ENCODE results near the gene TCAP.

Gene TCAP

DNA sequence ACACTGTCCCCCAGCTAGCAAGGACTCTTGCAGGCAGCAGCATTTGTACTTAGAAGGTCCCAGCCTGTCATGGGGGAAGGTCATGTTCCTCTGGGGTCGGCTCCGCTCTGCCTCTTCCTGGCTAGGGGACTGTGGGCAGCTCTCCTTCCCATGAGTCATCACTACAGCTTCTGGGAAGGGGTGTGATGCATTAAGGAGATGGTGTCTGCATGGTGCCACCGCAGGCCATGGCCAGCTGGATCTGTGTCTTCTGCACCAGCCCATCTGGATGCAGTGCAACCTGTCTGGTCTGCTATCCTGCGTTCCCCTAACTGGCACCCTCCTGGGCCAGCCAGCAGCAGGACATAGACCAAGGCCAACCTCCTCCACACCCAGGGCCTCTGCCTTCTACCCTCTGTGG is 21.9 kb upstream of the TCAP start:
- no peak for DNase-seq (ENCODE audit: low read depth in 1 of 2, low spot score in 1 of 2)
- in situ Hi-C loops (cut with HindIII; ENCODE audit: low pct_unique_long_range_greater_than_20kb, low sequenced_read_pairs) = no loop called here
- no peak for TF ChIP-seq JUND (IDR thresholded peaks at IDR 0.05; ENCODE audit: low read depth)

DNA sequence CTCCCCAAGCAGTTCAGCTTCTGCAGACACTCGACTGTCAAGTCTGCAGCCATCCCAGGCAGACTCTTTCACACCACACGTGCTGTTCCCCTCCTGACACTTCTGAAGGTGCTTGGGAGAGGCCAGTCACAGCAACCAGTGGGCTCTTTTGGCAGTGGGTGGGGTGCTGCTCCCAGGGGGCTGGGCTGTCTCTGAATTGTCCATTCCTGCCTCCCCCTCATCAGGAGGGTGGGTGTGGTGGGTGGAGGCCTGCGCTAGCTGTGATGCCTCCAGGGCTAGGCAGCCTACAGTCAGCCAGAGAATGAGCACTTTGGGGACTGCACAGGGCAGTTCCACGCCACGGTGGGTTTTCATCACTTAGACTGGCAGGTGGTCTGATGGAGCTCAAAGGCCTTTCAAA is 17.9 kb upstream of the TCAP start:
- TF ChIP-seq JUND (IDR thresholded peaks at IDR 0.05; ENCODE audit: low read depth) = no peak
- in situ Hi-C loops (cut with HindIII; ENCODE audit: low pct_unique_long_range_greater_than_20kb, low sequenced_read_pairs) = no loop called here
- no peak for DNase-seq (ENCODE audit: low read depth in 1 of 2, low spot score in 1 of 2)

DNA sequence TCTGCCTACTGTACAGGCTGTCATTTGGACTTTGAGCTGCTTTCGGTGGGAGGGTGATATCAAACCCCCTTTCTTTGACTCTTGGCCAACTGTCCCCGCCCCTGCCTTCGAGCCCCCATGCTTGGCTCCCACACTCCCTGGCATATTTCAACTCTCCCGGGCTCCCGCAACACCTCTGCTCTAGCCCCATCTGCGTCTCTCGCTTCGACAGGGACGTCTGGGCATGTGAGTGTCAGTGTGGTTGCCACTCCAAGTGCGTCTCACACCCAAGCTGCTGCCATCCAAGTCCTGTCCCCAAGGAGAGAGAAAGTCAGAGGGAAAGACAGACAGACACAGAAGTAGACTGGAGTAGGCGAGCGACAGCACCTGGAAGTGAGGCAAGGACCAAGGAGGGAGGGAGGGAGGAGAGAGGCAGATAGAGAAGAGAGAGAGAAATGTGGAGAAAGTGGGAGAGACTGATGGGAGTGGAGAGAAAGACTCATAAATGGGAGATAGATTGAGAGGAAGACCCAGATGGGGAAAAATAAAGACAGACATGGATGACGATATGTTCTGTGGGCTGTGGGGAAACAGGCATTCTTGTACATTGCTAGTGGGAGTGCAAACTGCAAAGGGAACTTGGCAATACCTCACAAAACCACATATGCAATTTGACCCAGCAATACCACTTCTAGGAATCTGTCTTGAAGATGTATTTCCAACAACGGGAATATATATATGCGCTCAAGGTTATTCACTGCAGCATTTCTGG is 16.4 kb upstream of the TCAP start:
- in situ Hi-C loops (cut with HindIII; ENCODE audit: low pct_unique_long_range_greater_than_20kb, low sequenced_read_pairs) = no loop called here

DNA sequence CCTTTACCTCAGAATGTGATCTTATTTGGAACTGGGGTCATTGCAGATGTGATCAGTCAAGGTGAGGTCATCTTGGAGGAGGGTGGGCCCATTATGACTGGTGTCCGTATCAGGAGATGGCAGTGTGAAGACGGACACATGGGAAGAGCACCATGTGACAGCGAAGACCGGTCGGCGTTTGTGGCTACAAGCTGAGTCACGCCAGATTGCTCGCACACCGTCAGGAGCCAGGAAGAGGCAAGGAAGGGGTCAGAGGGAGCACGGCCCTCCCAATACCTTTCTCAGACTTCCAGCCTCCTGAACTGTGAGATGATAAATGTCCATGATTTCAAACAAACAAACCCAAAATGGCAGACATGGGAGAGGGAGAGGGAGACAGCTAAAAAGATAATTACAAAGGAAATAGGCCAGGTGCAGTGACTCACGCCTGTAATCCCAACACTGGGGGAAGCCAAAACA is 15.0 kb upstream of the TCAP start:
- no peak for DNase-seq (ENCODE audit: low read depth in 1 of 2, low spot score in 1 of 2)
- no peak for TF ChIP-seq JUND (IDR thresholded peaks at IDR 0.05; ENCODE audit: low read depth)
- in situ Hi-C loops (cut with HindIII; ENCODE audit: low pct_unique_long_range_greater_than_20kb, low sequenced_read_pairs) = no loop called here

More for the DNA sequence above, 16.4 kb upstream of the TCAP start:
- no peak for TF ChIP-seq JUND (IDR thresholded peaks at IDR 0.05; ENCODE audit: low read depth)
- DNase-seq (ENCODE audit: low read depth in 1 of 2, low spot score in 1 of 2) = no peak

DNA sequence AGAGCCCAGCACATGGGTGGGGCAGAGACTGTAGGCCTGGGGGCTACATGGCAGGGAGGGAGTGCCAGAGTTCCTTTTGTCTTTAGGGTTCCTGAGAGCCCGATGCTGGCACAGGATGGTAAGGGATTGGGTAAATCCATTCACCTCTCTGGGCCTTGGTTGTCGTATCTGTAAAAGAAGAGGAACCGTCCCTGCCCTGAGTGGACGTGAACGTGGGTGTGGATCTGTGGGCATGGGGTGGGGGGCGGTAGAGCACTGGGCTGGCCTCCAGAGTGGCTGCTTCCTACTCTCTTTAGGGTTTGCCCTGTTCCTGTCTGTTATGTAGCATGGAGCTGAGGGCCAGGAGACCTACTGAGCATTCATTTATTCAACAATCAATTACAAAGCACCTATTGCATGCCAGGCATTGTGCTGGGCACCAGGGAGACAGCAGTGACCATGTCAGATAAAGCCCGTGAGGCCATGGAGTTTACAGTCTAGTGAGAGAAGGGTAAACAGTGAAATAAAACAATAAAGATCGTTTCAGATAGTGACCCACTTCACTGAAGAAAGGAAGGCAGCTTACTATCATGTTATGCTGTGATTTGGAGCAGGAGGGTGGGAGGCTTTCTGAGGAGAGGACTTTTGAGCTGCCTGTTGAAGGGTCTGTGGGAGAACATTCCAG is 13.1 kb upstream of the TCAP start:
- in situ Hi-C loops (cut with HindIII; ENCODE audit: low pct_unique_long_range_greater_than_20kb, low sequenced_read_pairs) = no loop called here

DNA sequence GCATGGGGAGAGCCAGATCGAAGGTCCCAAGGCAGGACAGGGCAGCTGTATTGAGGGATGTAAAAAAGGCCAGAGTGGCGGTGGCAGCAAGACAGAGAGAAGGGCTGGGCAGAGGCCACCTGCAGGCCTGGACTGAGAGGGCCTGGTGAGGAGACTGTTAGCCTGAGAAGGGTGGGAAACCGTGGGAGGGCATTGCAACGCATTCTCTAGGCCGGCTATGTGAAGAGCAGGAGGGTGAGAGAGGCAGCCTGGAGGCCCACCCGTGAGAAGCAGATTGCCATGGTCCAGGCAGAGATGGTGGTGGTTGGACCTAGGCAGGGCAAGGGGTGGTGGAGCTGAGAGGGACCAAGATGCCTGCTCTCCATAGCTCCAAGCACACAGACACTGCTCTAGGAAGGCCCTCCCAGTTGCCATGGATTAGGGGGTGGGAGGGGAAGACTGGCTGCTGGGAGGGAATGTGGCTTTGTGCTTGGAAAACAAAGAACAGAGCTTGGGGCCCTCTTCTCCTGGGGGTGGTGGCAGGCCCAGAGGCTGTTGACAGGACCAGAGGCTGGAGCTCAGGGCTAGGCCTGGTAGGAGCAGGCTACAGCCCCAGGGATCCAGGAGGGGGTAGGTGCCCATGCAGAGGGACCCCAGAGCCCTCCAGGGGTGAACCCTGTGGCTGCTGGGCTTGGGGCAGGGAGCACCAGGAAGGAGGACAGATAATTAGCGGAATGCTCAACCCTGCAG is 12.4 kb upstream of the TCAP start:
- no peak for TF ChIP-seq JUND (IDR thresholded peaks at IDR 0.05; ENCODE audit: low read depth)
- in situ Hi-C loops (cut with HindIII; ENCODE audit: low pct_unique_long_range_greater_than_20kb, low sequenced_read_pairs) = no loop called here
- no peak for DNase-seq (ENCODE audit: low read depth in 1 of 2, low spot score in 1 of 2)

More for the DNA sequence above, 13.1 kb upstream of the TCAP start:
- TF ChIP-seq JUND (IDR thresholded peaks at IDR 0.05; ENCODE audit: low read depth) = no peak
- no peak for DNase-seq (ENCODE audit: low read depth in 1 of 2, low spot score in 1 of 2)

DNA sequence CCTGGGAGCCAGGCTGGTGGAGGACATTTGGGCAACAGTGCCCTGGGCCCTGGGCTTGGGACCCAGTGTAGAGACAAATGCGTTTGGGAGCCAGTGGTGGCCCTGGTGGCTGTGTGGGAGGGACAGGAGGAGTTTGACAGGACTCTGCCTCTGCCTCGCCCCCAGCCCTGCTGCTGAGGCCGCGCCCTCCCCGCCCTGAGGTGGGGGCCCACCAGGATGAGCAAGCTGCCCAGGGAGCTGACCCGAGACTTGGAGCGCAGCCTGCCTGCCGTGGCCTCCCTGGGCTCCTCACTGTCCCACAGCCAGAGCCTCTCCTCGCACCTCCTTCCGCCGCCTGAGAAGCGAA is 11.9 kb upstream of the TCAP start:
- no peak for TF ChIP-seq JUND (IDR thresholded peaks at IDR 0.05; ENCODE audit: low read depth)
- in situ Hi-C loops (cut with HindIII; ENCODE audit: low pct_unique_long_range_greater_than_20kb, low sequenced_read_pairs) = no loop called here
- DNase-seq (ENCODE audit: low read depth in 1 of 2, low spot score in 1 of 2) = no peak

DNA sequence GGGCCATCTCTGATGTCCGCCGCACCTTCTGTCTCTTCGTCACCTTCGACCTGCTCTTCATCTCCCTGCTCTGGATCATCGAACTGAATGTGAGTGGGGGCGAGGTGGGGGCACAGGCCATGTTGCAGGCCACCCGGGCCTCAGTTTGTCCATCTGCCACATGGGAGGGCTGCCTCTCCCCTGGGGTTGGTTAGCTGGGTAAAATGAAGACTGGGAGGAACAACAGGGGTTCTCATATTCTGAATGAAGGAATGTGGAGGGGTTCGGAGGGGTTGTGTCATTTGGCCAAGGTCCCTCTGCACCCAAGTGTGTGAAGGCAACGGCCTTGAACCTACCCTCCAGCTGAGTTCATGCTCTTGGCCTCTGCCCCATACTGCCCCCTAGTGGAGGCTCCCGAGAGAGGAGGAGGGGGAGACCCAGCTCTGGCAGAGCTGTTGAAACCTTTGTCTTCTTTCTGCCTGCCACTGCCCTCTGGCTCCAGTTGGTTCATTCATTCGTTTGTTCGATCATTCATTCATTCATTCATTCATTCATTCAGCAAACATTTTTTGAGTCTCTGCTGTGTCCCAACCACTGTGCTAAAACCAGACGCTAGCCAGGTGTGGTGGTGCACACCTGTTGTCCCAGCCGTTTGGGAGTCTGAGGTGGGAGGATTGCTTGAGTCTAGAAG is 11.4 kb upstream of the TCAP start:
- TF ChIP-seq JUND (IDR thresholded peaks at IDR 0.05; ENCODE audit: low read depth) = no peak
- peak; percentile 75 to 78 for DNase-seq (ENCODE audit: low read depth in 1 of 2, low spot score in 1 of 2)
- in situ Hi-C loops (cut with HindIII; ENCODE audit: low pct_unique_long_range_greater_than_20kb, low sequenced_read_pairs) = no loop called here

DNA sequence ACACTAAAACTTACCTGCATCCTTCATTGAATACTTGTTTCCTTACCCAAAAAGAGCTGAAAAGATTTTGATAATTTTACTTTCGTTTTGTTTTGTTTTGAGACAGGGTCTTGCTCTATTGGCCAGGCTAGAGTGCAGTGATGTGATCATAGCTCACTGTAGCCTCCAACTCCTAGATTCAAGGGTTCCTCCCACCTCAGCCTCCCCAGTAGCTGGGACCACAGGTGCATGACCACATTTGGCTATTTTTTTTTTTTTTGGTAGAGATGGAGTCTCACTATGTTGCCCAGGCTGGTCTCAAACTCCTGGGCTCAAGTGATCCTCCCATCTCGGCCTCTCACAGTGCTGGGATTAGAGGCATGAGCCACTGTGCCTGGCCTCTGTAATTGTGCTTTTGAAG is 10.0 kb upstream of the TCAP start:
- no peak for TF ChIP-seq JUND (IDR thresholded peaks at IDR 0.05; ENCODE audit: low read depth)
- in situ Hi-C loops (cut with HindIII; ENCODE audit: low pct_unique_long_range_greater_than_20kb, low sequenced_read_pairs) = no loop called here
- no peak for DNase-seq (ENCODE audit: low read depth in 1 of 2, low spot score in 1 of 2)

DNA sequence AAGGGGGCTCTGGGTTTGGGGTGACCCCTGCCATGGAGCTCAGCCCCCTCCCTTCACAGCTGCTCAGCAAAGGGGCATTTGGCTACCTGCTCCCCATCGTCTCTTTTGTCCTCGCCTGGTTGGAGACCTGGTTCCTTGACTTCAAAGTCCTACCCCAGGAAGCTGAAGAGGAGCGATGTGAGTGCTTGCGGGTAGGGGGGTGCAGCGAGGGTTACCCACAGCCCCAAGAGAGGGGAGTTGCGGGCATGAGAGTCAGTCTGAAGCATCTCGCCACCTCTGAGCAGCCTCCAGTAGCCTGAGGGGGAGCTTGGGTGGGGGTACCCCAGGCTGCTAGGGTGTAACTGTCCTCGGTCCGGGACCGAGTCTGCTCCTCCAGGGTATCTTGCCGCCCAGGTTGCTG is 6.8 kb upstream of the TCAP start:
- in situ Hi-C loops (cut with HindIII; ENCODE audit: low pct_unique_long_range_greater_than_20kb, low sequenced_read_pairs) = no loop called here
- no peak for TF ChIP-seq JUND (IDR thresholded peaks at IDR 0.05; ENCODE audit: low read depth)
- no peak for DNase-seq (ENCODE audit: low read depth in 1 of 2, low spot score in 1 of 2)

DNA sequence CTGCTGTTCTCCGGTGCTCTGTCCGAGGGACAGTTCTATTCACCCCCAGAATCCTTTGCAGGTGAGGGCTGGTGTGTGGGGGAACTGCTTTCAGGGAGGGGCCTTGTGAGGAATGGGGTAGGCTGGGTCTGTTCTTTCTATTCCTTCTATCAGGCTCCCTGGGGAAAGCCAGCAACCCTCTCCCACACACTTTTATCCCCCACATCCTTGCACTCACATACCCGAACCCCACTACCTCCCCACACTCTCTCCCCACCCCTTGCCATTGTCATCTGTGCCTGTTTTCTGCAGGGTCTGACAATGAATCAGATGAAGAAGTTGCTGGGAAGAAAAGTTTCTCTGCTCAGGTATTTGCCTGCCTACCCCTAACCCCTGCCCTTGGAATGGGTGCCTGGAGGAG is 6.4 kb upstream of the TCAP start:
- no peak for DNase-seq (ENCODE audit: low read depth in 1 of 2, low spot score in 1 of 2)
- no peak for TF ChIP-seq JUND (IDR thresholded peaks at IDR 0.05; ENCODE audit: low read depth)
- in situ Hi-C loops (cut with HindIII; ENCODE audit: low pct_unique_long_range_greater_than_20kb, low sequenced_read_pairs) = no loop called here

DNA sequence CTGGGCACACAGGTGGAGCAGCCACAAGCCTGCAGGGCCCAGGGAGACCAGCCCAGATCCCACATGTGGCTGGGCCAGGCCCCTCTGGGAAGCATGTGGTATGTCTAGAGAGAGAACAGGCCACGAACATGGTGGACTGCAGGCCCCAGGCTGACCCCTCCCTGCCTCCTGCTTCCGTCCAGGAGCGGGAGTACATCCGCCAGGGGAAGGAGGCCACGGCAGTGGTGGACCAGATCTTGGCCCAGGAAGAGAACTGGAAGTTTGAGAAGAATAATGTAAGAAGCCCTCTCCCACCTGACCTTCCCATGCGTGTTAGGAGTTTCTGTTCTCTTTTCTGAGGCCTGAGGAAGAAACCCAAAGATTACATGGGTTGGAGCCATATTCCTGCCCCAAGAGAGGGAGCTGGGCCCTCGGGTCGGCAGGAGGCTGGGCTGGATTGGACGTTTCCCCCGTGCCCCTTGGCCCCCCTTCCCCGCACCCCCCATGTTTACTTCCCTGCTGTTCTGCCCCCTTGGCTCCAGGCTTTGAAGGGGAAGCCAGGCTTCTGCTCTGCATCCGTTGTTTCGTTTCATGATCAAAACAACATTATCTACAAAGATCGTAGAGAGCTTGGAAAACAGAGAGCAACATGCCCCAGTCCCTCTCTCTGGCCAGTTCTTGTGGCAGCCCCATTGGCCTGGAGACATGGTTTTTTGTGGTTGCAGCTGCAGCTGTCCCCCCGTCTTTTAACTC is 5.7 kb upstream of the TCAP start:
- in situ Hi-C loops (cut with HindIII; ENCODE audit: low pct_unique_long_range_greater_than_20kb, low sequenced_read_pairs) = no loop called here
- TF ChIP-seq JUND (IDR thresholded peaks at IDR 0.05; ENCODE audit: low read depth) = no peak
- DNase-seq (ENCODE audit: low read depth in 1 of 2, low spot score in 1 of 2) = no peak

Measured in T47D (cell line).